Measurements from ENCODE around the gene KIF9.
"Not testable (repeated sequence)": the region's sequence is repeated elsewhere in the genome, so short reads cannot be mapped to it uniquely, and the experiment has no call there.

KIF9 gene

GRCh38 chr3:47295322-47295721, 12.7 kb upstream of the KIF9 start:
- DNase-seq (ENCODE audit: low read depth, low spot score), result no peak

DNA sequence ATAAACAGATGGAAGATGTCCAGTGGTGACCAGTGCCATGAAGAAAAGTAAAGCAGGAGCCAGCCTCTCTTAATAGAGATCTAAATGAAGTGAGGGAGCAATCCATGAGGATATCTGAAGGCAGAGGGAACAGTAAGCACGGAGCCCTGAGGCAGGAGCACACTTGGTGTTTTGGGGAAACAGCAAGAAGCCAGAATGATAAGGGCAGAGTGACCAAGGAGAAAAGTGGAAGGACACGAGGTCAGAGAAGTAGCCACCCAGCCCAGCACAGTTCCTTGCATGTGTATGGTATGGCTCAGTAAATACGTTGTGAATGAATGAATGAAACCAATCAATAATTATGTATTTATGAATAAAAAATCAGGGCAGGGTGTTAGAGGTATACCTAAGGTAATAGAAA, 11.8 kb upstream of the KIF9 start:
- no peak for DNase-seq (ENCODE audit: low read depth, low spot score)

DNA sequence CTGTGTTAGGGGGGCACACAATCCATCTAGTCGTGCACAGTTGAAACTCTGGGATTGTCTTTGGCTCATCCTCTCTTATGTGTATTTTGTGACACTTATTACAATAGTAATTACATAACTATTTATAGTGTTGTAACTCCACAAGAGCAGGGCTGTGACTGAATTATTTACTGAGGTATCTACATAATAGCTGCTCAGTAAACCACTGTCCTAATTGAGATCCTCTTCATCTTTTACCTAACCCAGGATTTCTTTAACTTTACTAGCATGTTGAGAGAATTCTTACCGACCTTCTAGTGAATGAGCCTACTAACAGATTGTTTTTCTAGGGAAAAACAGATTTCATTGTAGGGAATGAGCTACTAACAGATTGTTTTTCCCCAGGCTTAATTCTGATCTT, 11.2 kb upstream of the KIF9 start:
- DNase-seq (ENCODE audit: low read depth, low spot score), result no peak

GRCh38 chr3:47291754-47292420, 9.3 kb upstream of the KIF9 start:
- DNase-seq (ENCODE audit: low read depth, low spot score), result not testable (repeated sequence)

DNA sequence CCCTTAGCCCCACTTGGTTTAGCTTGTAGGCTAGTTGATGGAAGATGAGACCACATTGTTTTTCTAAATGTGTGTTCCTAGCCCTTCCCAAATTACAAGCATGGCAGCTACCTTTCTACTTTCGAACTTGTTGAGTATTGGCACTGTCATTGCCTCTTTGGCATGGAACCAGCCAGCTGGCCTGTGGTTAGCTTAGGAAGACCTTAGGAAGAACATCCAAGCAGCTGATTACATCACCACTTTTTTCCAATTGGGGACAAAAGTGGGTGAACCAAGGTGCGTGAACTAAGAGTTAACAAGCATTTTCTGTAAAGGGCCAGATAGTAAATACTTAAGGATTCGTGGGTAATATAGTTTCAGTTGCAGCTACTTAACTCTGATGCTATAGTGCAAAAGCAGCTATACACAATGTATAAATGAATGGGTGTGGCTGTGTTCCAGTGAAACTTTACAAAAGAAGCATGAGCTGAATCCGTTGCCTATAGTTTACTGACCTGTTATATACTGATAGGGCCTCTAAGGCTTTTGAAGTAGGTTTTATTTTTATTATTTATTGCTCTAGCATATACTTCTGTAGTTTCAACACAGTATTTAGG, 8.7 kb upstream of the KIF9 start:
- DNase-seq (ENCODE audit: low read depth, low spot score), result no peak

- no peak for DNase-seq (ENCODE audit: low read depth, low spot score)
Measured at GRCh38 chr3:47288966-47289910, 6.6 kb upstream of the KIF9 start.

GRCh38 chr3:47283591-47284364, 1.2 kb upstream of the KIF9 start:
- DNase-seq (ENCODE audit: low read depth, low spot score), result no peak

- DNase-seq (ENCODE audit: low read depth, low spot score), result no peak
Measured at GRCh38 chr3:47283193-47283537, 566 bp upstream of the KIF9 start.

GRCh38 chr3:47280519-47280918, 2.1 kb downstream of the KIF9 start:
- DNase-seq (ENCODE audit: low read depth, low spot score), result no peak

GRCh38 chr3:47276558-47276957, 6.0 kb downstream of the KIF9 start:
- no peak for DNase-seq (ENCODE audit: low read depth, low spot score)

DNA sequence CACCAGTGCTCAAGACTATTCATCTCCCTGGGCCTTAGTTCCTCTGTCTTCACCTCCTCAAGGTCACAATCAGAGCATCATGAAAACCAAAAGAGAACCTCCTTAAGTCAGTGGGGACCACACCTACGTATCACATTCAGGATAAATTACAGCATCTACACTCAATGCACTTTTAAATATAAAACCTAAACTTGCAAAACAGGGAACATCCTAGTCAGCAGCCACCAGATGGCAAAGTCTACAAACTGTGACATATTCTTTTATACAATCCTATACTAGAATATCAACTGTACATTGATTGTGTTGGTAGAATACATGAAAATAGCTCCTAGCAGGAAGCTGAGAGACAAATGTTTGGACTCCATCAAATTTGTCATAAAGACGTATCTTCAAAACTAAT, 7.9 kb downstream of the KIF9 start:
- DNase-seq (ENCODE audit: low read depth, low spot score), result no peak

- DNase-seq (ENCODE audit: low read depth, low spot score), result no peak
Measured at GRCh38 chr3:47273564-47273963, 9.0 kb downstream of the KIF9 start.

GRCh38 chr3:47270526-47270925, 12.1 kb downstream of the KIF9 start:
- DNase-seq (ENCODE audit: low read depth, low spot score), result no peak

DNA sequence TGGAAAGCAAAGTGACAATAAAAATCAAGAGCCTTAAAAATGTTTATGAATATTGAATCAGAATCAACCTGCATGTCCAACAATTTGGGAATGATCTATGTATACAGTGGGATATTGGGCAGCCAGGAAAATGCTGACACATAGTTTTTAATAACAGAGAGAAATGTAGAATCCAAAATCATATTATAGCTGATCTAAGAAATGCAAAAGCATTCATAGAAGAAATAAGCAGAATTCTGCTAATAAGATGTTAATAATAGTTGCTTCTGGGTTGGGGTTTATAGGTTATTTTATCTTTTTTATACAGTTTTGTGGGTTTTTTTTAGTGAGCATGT, 15.1 kb downstream of the KIF9 start:
- DNase-seq (ENCODE audit: low read depth, low spot score), result no peak

DNA sequence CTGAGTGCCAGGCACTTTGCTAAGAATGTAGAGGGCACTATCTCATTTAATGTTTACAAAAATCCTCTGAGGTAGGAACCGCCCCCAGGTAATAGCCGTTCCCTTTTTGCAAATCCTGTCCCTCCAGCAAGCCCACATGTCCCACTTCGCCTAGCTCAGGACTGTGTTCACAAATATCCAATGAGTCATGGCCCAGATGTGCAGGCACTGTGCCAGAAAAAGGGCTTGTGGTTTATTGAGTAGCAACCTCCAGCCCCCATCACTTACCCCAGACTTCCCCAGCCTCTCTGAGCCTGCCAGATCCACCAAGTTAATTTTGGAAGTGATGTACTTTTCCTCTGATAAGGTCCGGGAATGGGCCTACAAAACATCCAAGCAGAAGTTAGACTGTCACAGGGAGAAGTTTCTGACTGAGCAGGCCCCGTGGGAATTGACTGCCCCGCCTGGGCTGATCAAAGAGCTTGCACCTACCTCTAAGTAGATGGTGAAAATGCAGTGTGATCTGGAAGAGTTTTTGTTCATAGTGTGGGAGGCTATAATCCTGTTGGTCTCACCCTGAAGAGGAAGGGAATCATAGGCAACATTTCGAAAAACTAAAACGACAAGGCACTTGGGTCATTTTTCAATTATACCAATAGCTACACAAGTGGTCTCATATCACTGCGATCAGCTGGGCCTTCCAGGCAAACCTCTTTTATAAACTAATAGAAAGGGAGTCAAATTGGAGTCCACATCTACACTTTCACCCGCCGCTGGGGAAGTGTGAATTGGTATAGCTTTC, 15.7 kb downstream of the KIF9 start:
- no peak for DNase-seq (ENCODE audit: low read depth, low spot score)

DNA sequence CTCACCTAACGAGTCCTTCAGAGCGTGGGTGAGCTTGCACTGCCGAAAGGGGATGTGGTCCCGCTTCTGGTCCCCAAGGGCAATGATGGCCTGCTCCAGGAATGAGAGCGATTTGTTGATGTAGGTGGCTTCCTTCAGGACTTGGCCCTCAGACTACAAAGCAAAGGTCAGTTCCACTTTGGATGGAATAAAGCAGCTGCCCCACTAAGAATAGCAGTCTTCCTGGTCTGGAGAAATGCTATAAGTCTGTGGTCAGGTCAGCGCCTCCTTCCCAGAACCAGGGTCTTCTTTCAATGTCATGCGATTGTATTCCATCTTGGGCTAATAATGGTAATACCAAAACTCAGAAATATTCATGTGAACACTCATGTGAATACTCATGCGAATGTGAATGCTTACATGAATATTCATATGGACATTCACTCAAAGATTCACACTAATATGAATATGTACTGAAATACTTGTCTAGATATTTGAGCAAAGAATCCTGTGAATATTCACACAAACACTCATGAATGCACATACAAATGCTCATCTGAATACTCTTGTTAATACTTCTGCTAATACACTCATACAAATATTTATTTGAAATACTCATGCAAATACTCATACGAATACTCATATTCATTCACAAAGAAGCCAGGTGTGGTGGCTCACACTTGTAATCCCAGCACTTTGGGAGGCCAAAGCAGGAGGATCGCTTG, 16.7 kb downstream of the KIF9 start:
- no peak for DNase-seq (ENCODE audit: low read depth, low spot score)

- no peak for DNase-seq (ENCODE audit: low read depth, low spot score)
Measured at GRCh38 chr3:47265008-47265407, 17.6 kb downstream of the KIF9 start.

GRCh38 chr3:47261301-47261700, 21.3 kb downstream of the KIF9 start:
- no peak for DNase-seq (ENCODE audit: low read depth, low spot score)

DNA sequence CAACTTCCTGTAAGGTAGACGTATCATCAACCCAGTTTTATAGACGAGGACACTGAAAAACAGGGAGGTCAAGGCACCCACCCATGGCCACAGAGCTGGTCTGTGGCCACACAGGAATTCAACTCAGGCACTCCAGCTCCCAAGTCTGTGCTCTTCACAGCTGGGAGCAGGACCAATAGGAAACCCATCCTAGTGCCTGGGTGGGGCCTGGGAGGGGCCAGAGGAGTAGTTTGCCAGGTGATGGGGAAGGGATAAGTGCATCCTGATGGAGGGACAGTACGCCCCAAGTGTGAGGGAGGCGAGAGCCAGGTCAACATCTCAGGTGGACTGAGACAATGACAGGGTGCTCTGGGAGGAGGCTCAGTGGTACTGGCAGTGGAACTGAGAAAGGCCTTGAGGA, 22.0 kb downstream of the KIF9 start:
- DNase-seq (ENCODE audit: low read depth, low spot score), result no peak

DNA sequence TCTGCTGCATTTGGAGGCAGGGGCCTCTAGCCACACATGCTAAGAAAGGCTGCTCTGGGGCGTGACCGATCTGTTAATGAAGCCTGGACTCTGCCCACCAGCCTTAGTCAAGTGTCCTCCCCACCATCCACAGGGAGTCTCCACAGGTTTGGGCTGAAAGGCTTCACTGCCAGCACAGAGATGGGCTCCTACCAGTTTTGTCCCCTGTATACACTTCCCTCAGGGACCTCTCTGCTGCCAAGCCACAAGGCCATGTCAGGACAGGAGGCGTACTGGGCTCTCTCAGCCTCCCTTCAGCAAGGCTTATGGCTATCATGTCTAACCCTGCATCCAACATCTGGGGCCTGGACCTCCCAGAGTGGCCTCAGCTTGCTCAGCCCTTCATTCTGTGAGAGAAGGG, 23.5 kb downstream of the KIF9 start:
- DNase-seq (ENCODE audit: low read depth, low spot score), result no peak

DNA sequence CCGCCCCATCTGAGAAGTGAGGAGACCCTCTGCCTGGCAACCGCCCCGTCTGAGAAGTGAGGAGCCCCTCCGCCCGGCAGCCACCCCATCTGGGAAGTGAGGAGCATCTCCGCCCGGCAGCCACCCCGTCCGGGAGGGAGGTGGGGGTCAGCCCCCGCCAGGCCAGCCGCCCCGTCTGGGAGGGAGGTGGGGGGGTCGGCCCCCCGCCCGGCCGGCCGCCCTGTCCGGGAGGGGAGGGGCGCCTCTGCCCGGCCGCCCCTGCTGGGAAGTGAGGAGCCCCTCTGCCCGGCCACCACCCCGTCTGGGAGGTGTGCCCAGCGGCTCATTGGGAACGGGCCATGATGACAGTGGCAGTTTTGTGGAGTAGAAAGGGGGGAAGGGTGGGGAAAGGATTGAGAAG, 26.3 kb downstream of the KIF9 start:
- DNase-seq (ENCODE audit: low read depth, low spot score), result not testable (repeated sequence)
